Activated CD8-positive, alpha-beta memory T cell treated with anti-CD3 and anti-CD28 coated beads for 36 hours (primary cell): ENCODE results near the gene TKFC. TPM values are rescaled to one million over a fixed set of nuclear protein-coding genes. Genes with fewer than 3 reads are reported as not detected.

Source experiments
- CTCF ChIA-PET: fragments of 350-600 bp; sonication (Branson Sonifier 250); formaldehyde crosslinking; loops from one replicate; lab custom pipeline; 2021; ENCODE audit warnings: antibody characterized with exemption; lab: Charles Lee
- POLR2A ChIA-PET: fragments of 350-600 bp; sonication (Branson Sonifier 250); formaldehyde crosslinking; loops from one replicate; lab custom pipeline; 2021; ENCODE audit warnings: antibody characterized with exemption; lab: Charles Lee
- total RNA-seq, 2 experiments: library from RNA; stranded (reverse); gene quantifications; one replicate each; pipeline ENCODE4 v1.2.3, GENCODE V29; 2021

Gene TKFC
- total RNA-seq, 2 experiments from 2014 or later: 68.7 to 70.3 TPM

- POLR2A ChIA-PET: no interaction called here
- CTCF ChIA-PET: interaction anchor here (0.6 to 2.1 kb wide), 2 partner anchors 20 to 996 kb away, joined by 4 to 7 read pairs; no protein-coding TSS in a partner anchor
Measured at GRCh38 chr11:61356706-61357105, 23.7 kb downstream of the TKFC start.

GRCh38 chr11:61357233-61357893 lies 24.3 kb downstream of the TKFC start:
- ChIA-PET POLR2A (no interaction called here), CTCF (interaction anchor here (0.7 to 2.1 kb wide), 2 partner anchors 21 to 527 kb away, joined by 3 to 7 read pairs; no protein-coding TSS in a partner anchor)

GRCh38 chr11:61357894-61358239 lies 24.8 kb downstream of the TKFC start:
- ChIA-PET CTCF (interaction anchor here (0.7 to 2.1 kb wide), 2 partner anchors 22 to 527 kb away, joined by 3 to 7 read pairs; no protein-coding TSS in a partner anchor), POLR2A (no interaction called here)

GRCh38 chr11:61358566-61358965 lies 25.5 kb downstream of the TKFC start:
- ChIA-PET CTCF (interaction anchor here (2.1 kb wide), 1 partner anchor 22 kb away, joined by 7 read pairs; no protein-coding TSS in a partner anchor), POLR2A (interaction anchor here (0.6 to 1.2 kb wide), 2 partner anchors 24 to 100 kb away, joined by 3 to 4 read pairs; no protein-coding TSS in a partner anchor)

- CTCF ChIA-PET: interaction anchor here (4.1 kb wide), 1 partner anchor 25 kb away, joined by 29 read pairs; the partner anchor contains the start of genes DDB1 and TKFC
- POLR2A ChIA-PET: interaction anchor here (0.6 to 1.7 kb wide), 3 partner anchors 25 to 1146 kb away, joined by 3 to 6 read pairs (median 6); no protein-coding TSS in a partner anchor
Measured at GRCh38 chr11:61359516-61359915, 26.5 kb downstream of the TKFC start.

GRCh38 chr11:61361237-61361740 lies 28.3 kb downstream of the TKFC start:
- CTCF ChIA-PET: interaction anchor here (0.7 to 4.1 kb wide), 7 partner anchors 24 to 107 kb away, joined by 3 to 29 read pairs (median 4); partner anchors contain the start of genes DDB1, TKFC and TMEM216
- POLR2A ChIA-PET: interaction anchor here (0.8 to 3.4 kb wide), 8 partner anchors 23 to 68 kb away, joined by 3 to 21 read pairs (median 6); partner anchors contain the start of genes CPSF7, SDHAF2 and TMEM216

GRCh38 chr11:61361741-61362541 lies 28.9 kb downstream of the TKFC start, which contains the start of the genes CYB561A3 and TMEM138:
Gene CYB561A3 (minus strand): TSS chr11:61361882. CDS start chr11:61356713, 5,169 bp downstream.
Gene TMEM138 (plus strand): TSS chr11:61362374. CDS start chr11:61364391, 2,017 bp downstream.
- POLR2A ChIA-PET: interaction anchor here (0.6 to 3.4 kb wide), 8 partner anchors 13 to 1892 kb away, joined by 3 to 21 read pairs (median 6); partner anchors contain the start of genes CPSF7, SDHAF2 and TMEM216
- CTCF ChIA-PET: interaction anchor here (0.7 to 4.1 kb wide), 10 partner anchors 10 to 108 kb away, joined by 3 to 29 read pairs (median 4); partner anchors contain the start of genes DDB1, TKFC and TMEM216

- CTCF ChIA-PET: interaction anchor here (0.7 to 4.1 kb wide), 8 partner anchors 10 to 72 kb away, joined by 3 to 29 read pairs (median 4); partner anchors contain the start of genes DDB1, TKFC and TMEM216
Measured at GRCh38 chr11:61362542-61362875, 29.5 kb downstream of the TKFC start.

GRCh38 chr11:61364012-61364675 lies 31.1 kb downstream of the TKFC start:
- ChIA-PET POLR2A (no interaction called here), CTCF (interaction anchor here (0.9 to 1.6 kb wide), 3 partner anchors 21 to 71 kb away, joined by 3 to 7 read pairs (median 6); partner anchors contain the start of genes CPSF7 and SDHAF2)

More at GRCh38 chr11:61362542-61362875, 29.5 kb downstream of the TKFC start:
- POLR2A ChIA-PET: interaction anchor here (0.6 to 3.4 kb wide), 5 partner anchors 12 to 1892 kb away, joined by 4 to 21 read pairs (median 7); partner anchors contain the start of gene TMEM216

GRCh38 chr11:61367406-61367805 lies 34.4 kb downstream of the TKFC start:
- ChIA-PET POLR2A (interaction anchor here (0.5 kb wide), 1 partner anchor 1229 kb away, joined by 3 read pairs; no protein-coding TSS in a partner anchor), CTCF (interaction anchor here (0.9 to 2.8 kb wide), 3 partner anchors 18 to 30 kb away, joined by 3 to 15 read pairs (median 6); no protein-coding TSS in a partner anchor)

- ChIA-PET CTCF (interaction anchor here (0.9 to 2.8 kb wide), 3 partner anchors 17 to 61 kb away, joined by 3 to 15 read pairs (median 4); partner anchors contain the start of genes CPSF7 and SDHAF2), POLR2A (no interaction called here)
Measured at GRCh38 chr11:61368646-61369045, 35.6 kb downstream of the TKFC start.

- POLR2A ChIA-PET: no interaction called here
- CTCF ChIA-PET: interaction anchor here (0.9 to 2.8 kb wide), 3 partner anchors 16 to 60 kb away, joined by 3 to 15 read pairs (median 4); partner anchors contain the start of genes CPSF7 and SDHAF2
Measured at GRCh38 chr11:61369372-61370348, 36.6 kb downstream of the TKFC start.

GRCh38 chr11:61370349-61371005 lies 37.4 kb downstream of the TKFC start:
- CTCF ChIA-PET: interaction anchor here (0.6 to 2.8 kb wide), 2 partner anchors 15 kb away, joined by 3 to 15 read pairs; no protein-coding TSS in a partner anchor
- POLR2A ChIA-PET: no interaction called here

- CTCF ChIA-PET: no interaction called here
- POLR2A ChIA-PET: interaction anchor here (0.6 kb wide), 2 partner anchors 13 to 41 kb away, joined by 4 to 5 read pairs; no protein-coding TSS in a partner anchor
Measured at GRCh38 chr11:61372659-61373420, 39.8 kb downstream of the TKFC start.

- POLR2A ChIA-PET: interaction anchor here (1.8 kb wide), 1 partner anchor 13 kb away, joined by 6 read pairs; the partner anchor contains the start of genes CYB561A3 and TMEM138
- CTCF ChIA-PET: interaction anchor here (3.2 kb wide), 1 partner anchor 10 kb away, joined by 16 read pairs; no protein-coding TSS in a partner anchor
Measured at GRCh38 chr11:61375761-61376108, 42.7 kb downstream of the TKFC start.
